Panc1 (cell line): Measurements from ENCODE around the gene WDFY1.

Experiments
- POLR2AphosphoS5 ChIP-seq: IDR thresholded peaks from 2 replicates; pipeline ENCODE4 v1.6.1; 2012; ENCODE audit warnings: mild to moderate bottlenecking, low read depth, low read length, moderate library complexity
- TF ChIP-seq, protein P1 (sequence below): fragments of 450-650 bp; IDR thresholded peaks from 2 replicates; pipeline ENCODE4 v1.5.1; 2017; ENCODE audit warnings: mild to moderate bottlenecking

DNA sequence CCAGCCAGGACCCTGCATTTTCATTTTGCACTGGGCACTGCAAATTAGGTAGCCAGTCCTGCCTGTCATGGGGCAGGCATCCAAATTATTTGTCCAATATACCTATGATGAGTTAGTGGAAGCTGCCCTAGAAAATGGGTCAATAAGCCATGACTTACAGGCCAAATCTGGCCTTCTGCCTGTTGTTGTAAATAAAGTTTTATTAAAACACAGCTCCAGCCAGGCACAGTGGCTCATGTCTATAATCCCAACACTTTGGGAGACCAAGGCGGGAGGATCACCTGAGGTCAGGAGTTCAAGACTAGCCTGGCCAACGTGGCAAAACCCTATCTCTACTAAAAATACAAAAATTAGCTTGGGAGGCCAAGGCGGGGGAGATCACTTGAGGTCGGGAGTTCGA, 116.0 kb downstream of the WDFY1 start:
- TF ChIP-seq, protein P1, sequence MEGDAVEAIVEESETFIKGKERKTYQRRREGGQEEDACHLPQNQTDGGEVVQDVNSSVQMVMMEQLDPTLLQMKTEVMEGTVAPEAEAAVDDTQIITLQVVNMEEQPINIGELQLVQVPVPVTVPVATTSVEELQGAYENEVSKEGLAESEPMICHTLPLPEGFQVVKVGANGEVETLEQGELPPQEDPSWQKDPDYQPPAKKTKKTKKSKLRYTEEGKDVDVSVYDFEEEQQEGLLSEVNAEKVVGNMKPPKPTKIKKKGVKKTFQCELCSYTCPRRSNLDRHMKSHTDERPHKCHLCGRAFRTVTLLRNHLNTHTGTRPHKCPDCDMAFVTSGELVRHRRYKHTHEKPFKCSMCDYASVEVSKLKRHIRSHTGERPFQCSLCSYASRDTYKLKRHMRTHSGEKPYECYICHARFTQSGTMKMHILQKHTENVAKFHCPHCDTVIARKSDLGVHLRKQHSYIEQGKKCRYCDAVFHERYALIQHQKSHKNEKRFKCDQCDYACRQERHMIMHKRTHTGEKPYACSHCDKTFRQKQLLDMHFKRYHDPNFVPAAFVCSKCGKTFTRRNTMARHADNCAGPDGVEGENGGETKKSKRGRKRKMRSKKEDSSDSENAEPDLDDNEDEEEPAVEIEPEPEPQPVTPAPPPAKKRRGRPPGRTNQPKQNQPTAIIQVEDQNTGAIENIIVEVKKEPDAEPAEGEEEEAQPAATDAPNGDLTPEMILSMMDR, result no peak
- TF ChIP-seq POLR2AphosphoS5, result no peak
